ENCODE measurements around the gene UNC13A. TPM values are rescaled to one million over a fixed set of nuclear protein-coding genes. Genes with fewer than 3 reads are reported as not detected.

Gene UNC13A
- total RNA-seq, 1 experiment from 2014 or later = 22.2 TPM

GRCh38 chr19:17565611-17566010 is 122.5 kb downstream of the UNC13A start:
- H3K18ac ChIP-seq (ENCODE audit: insufficient read length, low read depth, low read length) = no peak overlapping the region
- no peak overlapping the region for H2BK20ac ChIP-seq (ENCODE audit: low read depth, low read length, poor library complexity, severe bottlenecking)
- no peaks in the 10 kb centered on the region for H3K27me3 ChIP-seq (ENCODE audit: insufficient read depth, low read length)
- H3K4me1 ChIP-seq (ENCODE audit: insufficient read depth, low read length) = no peaks in the 10 kb centered on the region
- Mint-ChIP-seq H3K4me3 (no peak overlapping the region), H3K27me3 (ENCODE audit: low read depth) (no peaks in the 10 kb centered on the region), H3K27ac (no peak overlapping the region), H3K4me1 (no peaks in the 10 kb centered on the region), H3K36me3 (ENCODE audit: insufficient read depth in 1 of 3, low read depth in 3 of 3) (peaks cover 8 to 35% (median 34%) of the 10 kb centered on the region in 3 experiments; a peak in 6 of 7 replicates), H3K9me3 (no peaks in the 10 kb centered on the region)
- H3K27ac ChIP-seq (ENCODE audit: insufficient read length, low read depth, low read length) = no peak overlapping the region
- TF ChIP-seq CTCF (conservative IDR thresholded peaks at IDR 0.05) = no peak
- no peak for DNase-seq
- no peak overlapping the region for H3K4ac ChIP-seq (ENCODE audit: low read depth, low read length)
- no peak overlapping the region for H3K23ac ChIP-seq (ENCODE audit: insufficient read length, low read depth, low read length)
- H3K79me1 ChIP-seq (ENCODE audit: insufficient read depth, low read depth, low read length, poor library complexity, severe bottlenecking) = no peaks in the 10 kb centered on the region
- H4K8ac ChIP-seq (replicated peaks; ENCODE audit: insufficient read length, low read depth, low read length) = no peak overlapping the region
- no peak overlapping the region for H3K56ac ChIP-seq (ENCODE audit: insufficient read length, low read depth, low read length)
- H3K9ac ChIP-seq (ENCODE audit: extremely low read depth, insufficient read length, low read length) = no peak overlapping the region
- no peak overlapping the region for H3T11ph ChIP-seq (ENCODE audit: low read length)
- H2BK5ac ChIP-seq (ENCODE audit: insufficient read length, low read length) = no peak overlapping the region
- no peak overlapping the region for H2BK12ac ChIP-seq (ENCODE audit: insufficient read length, low read depth, low read length)
- H4K20me1 ChIP-seq (ENCODE audit: control insufficient read depth, insufficient read depth, insufficient read length) = no peaks in the 10 kb centered on the region
- H2AFZ ChIP-seq (ENCODE audit: low read length) = no peak overlapping the region
- H4K5ac ChIP-seq (ENCODE audit: insufficient read length, low read depth, low read length) = no peak overlapping the region
- H3K14ac ChIP-seq (ENCODE audit: insufficient read depth, low read length) = no peak overlapping the region
- no CpG with 5 or more reads among the region's 3 CpGs for WGBS (ENCODE audit: extremely low coverage, insufficient read length, low lambda C conversion rate)
- H3K23me2 ChIP-seq (ENCODE audit: insufficient read length, low read depth, low read length, poor library complexity, severe bottlenecking) = no peaks in the 10 kb centered on the region
- H2BK120ac ChIP-seq (ENCODE audit: low read depth, low read length, poor library complexity, severe bottlenecking) = no peak overlapping the region
- H3K9me3 ChIP-seq (ENCODE audit: control insufficient read depth, low read depth, low read length) = no peaks in the 10 kb centered on the region
- H3K79me2 ChIP-seq (ENCODE audit: insufficient read depth, low read length) = no peaks in the 10 kb centered on the region; the same call in 1 of the 2 replicates
- H2BK15ac ChIP-seq (ENCODE audit: low read depth, low read length) = no peak overlapping the region
- H3K4me2 ChIP-seq (ENCODE audit: insufficient read depth, insufficient read length, low read length) = no peak overlapping the region
- no peak overlapping the region for H2AK5ac ChIP-seq (ENCODE audit: insufficient read length, low read length)
- H4K91ac ChIP-seq (ENCODE audit: insufficient read length, low read depth, low read length) = no peak overlapping the region

All from H9 (cell line).